ENCODE data around the gene DCST2.

Gene DCST2

GRCh38 chr1:155075535-155075934, 42.0 kb upstream of the DCST2 start:
- Histone ChIP-seq H3K79me2 (ENCODE audit: low read length) (no peaks in the 10 kb centered on the region), H3K9me3 (ENCODE audit: insufficient read depth, low read length) (no peaks in the 10 kb centered on the region), H3K4me2 (ENCODE audit: low read length) (no peak overlapping the region), H2AFZ (ENCODE audit: low read depth, low read length) (no peak overlapping the region), H3K4me3 (ENCODE audit: low read length) (no peak overlapping the region), H3K4me1 (ENCODE audit: low read length) (peaks cover 26% of the 10 kb centered on the region), H3K27me3 (ENCODE audit: low read depth, low read length) (peaks cover 14% of the 10 kb centered on the region), H4K20me1 (ENCODE audit: insufficient read depth, low read length) (no peaks in the 10 kb centered on the region), H3K27ac (ENCODE audit: low read length) (no peak overlapping the region), H3K9ac (ENCODE audit: low read length) (no peak overlapping the region), H3K36me3 (replicated peaks; ENCODE audit: low read depth, low read length) (no peaks in the 10 kb centered on the region)
- no peak for TF ChIP-seq EZH2phosphoT487 (IDR thresholded peaks at IDR 0.05; ENCODE audit: low read depth)

- Histone ChIP-seq H3K9ac (ENCODE audit: low read length) (no peak overlapping the region), H3K79me2 (ENCODE audit: low read length) (no peaks in the 10 kb centered on the region), H3K4me3 (ENCODE audit: low read length) (no peak overlapping the region), H4K20me1 (ENCODE audit: insufficient read depth, low read length) (no peaks in the 10 kb centered on the region), H3K9me3 (ENCODE audit: insufficient read depth, low read length) (no peaks in the 10 kb centered on the region), H3K27ac (ENCODE audit: low read length) (no peak overlapping the region), H3K36me3 (replicated peaks; ENCODE audit: low read depth, low read length) (peaks cover 17% of the 10 kb centered on the region), H2AFZ (ENCODE audit: low read depth, low read length) (no peak overlapping the region), H3K4me1 (ENCODE audit: low read length) (peaks cover 17% of the 10 kb centered on the region), H3K4me2 (ENCODE audit: low read length) (no peak overlapping the region), H3K27me3 (ENCODE audit: low read depth, low read length) (no peaks in the 10 kb centered on the region)
- TF ChIP-seq CTCF (IDR thresholded peaks at IDR 0.05; ENCODE audit: low read depth, low read length) (no peak), EZH2phosphoT487 (IDR thresholded peaks at IDR 0.05; ENCODE audit: low read depth) (no peak)
Measured at GRCh38 chr1:155073377-155074242, 40.0 kb upstream of the DCST2 start.

GRCh38 chr1:155072531-155073289, 39.1 kb upstream of the DCST2 start:
- TF ChIP-seq CTCF (IDR thresholded peaks at IDR 0.05; ENCODE audit: low read depth, low read length) (no peak), EZH2phosphoT487 (IDR thresholded peaks at IDR 0.05; ENCODE audit: low read depth) (no peak)
- Histone ChIP-seq H3K4me1 (ENCODE audit: low read length) (peaks cover 14% of the 10 kb centered on the region), H3K36me3 (replicated peaks; ENCODE audit: low read depth, low read length) (peaks cover 19% of the 10 kb centered on the region), H4K20me1 (ENCODE audit: insufficient read depth, low read length) (no peaks in the 10 kb centered on the region), H3K27ac (ENCODE audit: low read length) (no peak overlapping the region), H3K9me3 (ENCODE audit: insufficient read depth, low read length) (no peaks in the 10 kb centered on the region), H3K27me3 (ENCODE audit: low read depth, low read length) (no peaks in the 10 kb centered on the region), H3K4me3 (ENCODE audit: low read length) (no peak overlapping the region), H3K9ac (ENCODE audit: low read length) (no peak overlapping the region), H2AFZ (ENCODE audit: low read depth, low read length) (no peak overlapping the region), H3K4me2 (ENCODE audit: low read length) (no peak overlapping the region), H3K79me2 (ENCODE audit: low read length) (no peaks in the 10 kb centered on the region)

- Histone ChIP-seq H3K9me3 (ENCODE audit: insufficient read depth, low read length) (no peaks in the 10 kb centered on the region), H3K27me3 (ENCODE audit: low read depth, low read length) (no peaks in the 10 kb centered on the region), H4K20me1 (ENCODE audit: insufficient read depth, low read length) (no peaks in the 10 kb centered on the region), H3K4me2 (ENCODE audit: low read length) (no peak overlapping the region), H3K79me2 (ENCODE audit: low read length) (no peaks in the 10 kb centered on the region), H3K36me3 (replicated peaks; ENCODE audit: low read depth, low read length) (peaks cover 25% of the 10 kb centered on the region), H2AFZ (ENCODE audit: low read depth, low read length) (no peak overlapping the region), H3K4me3 (ENCODE audit: low read length) (no peak overlapping the region), H3K4me1 (ENCODE audit: low read length) (peaks cover 12% of the 10 kb centered on the region), H3K27ac (ENCODE audit: low read length) (no peak overlapping the region), H3K9ac (ENCODE audit: low read length) (no peak overlapping the region)
- TF ChIP-seq EZH2phosphoT487 (IDR thresholded peaks at IDR 0.05; ENCODE audit: low read depth) (no peak), CTCF (IDR thresholded peaks at IDR 0.05; ENCODE audit: low read depth, low read length) (no peak)
Measured at GRCh38 chr1:155071701-155072100, 38.1 kb upstream of the DCST2 start.
